ENCODE data around the gene ATP5F1E.
"Not testable (repeated sequence)": the region's sequence is repeated elsewhere in the genome, so short reads cannot be mapped to it uniquely, and the experiment has no call there.

The ATP5F1E gene

GRCh38 chr20:59051666-59052185, 19.6 kb upstream of the ATP5F1E start:
- Mint-ChIP-seq H3K4me3 (no peak overlapping the region), H3K27me3 (peaks cover 34% of the 10 kb centered on the region), H3K27ac (no peak overlapping the region), H3K4me1 (ENCODE audit: low read depth) (peaks cover 4% of the 10 kb centered on the region), H3K36me3 (ENCODE audit: low read depth) (no peaks in the 10 kb centered on the region), H3K9me3 (no peaks in the 10 kb centered on the region)
- intact Hi-C loops (cut with micrococcal nuclease): loop anchor here (10.0 kb wide), 1 partner anchor 353 kb away; no protein-coding TSS in a partner anchor

GRCh38 chr20:59050437-59050836, 18.3 kb upstream of the ATP5F1E start:
- H3K27ac Mint-ChIP-seq: no peak overlapping the region
- no peaks in the 10 kb centered on the region for H3K9me3 Mint-ChIP-seq
- no peaks in the 10 kb centered on the region for H3K36me3 Mint-ChIP-seq (ENCODE audit: low read depth)
- intact Hi-C loops (cut with micrococcal nuclease): loop anchor here (10.0 kb wide), 1 partner anchor 354 kb away; no protein-coding TSS in a partner anchor
- peaks cover 4% of the 10 kb centered on the region for H3K4me1 Mint-ChIP-seq (ENCODE audit: low read depth)
- peaks cover 34% of the 10 kb centered on the region for H3K27me3 Mint-ChIP-seq
- H3K4me3 Mint-ChIP-seq: no peak overlapping the region

DNA sequence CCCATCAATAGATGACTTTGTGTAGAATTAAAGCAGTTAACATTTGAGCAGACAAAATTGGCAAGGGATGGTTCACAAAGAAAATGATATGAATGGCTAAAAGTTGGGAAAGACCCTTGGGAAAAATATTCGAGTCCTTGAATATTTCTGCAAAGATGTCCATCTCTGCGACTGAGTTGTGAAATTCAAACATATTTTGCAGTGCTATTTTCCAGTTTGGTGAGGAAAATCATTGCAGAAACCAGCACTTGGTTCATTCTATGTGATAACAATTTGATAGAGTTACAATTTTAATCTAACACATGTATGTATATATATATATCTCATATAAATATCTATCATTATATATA, 16.5 kb upstream of the ATP5F1E start:
- Mint-ChIP-seq H3K9me3 (no peaks in the 10 kb centered on the region), H3K4me1 (ENCODE audit: low read depth) (peaks cover 4% of the 10 kb centered on the region), H3K27ac (no peak overlapping the region), H3K36me3 (ENCODE audit: low read depth) (no peaks in the 10 kb centered on the region), H3K4me3 (no peak overlapping the region), H3K27me3 (peaks cover 26% of the 10 kb centered on the region)
- intact Hi-C loops (cut with micrococcal nuclease): no loop called here

DNA sequence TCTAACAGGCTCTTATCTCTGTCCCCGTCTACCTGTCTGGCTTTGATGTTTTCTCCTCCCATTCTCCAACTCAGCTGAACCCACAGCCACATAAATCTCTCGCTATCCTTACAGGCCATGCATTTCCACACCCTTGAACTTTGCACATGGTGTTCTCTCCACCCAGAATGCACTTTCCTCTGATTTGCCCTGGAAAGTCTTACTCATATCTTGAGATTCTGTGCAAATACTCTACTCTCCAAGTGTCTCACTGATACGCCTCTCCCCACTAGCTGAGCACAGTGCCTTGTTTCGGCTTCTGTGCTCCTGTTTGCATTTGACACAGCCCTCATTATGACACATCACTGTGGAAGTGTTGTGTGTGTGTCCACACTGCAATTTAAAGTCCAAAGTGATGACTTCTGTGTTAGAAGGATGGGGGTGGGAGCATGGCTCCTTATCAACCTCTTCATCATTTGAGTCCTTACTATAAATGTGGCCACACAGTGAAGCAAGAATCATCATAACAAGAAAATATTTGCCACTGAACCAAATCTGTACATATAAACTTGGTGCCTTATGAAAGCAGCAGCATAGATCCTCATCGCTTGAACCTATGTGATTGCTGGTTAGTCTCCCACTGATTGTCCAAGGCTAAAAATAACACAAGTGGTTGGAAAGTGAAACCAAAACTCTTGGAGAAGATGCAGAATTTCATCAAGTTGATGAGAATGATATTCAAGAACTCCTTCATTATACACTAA, 16.0 kb upstream of the ATP5F1E start:
- Mint-ChIP-seq H3K36me3 (ENCODE audit: low read depth) (no peaks in the 10 kb centered on the region), H3K9me3 (no peaks in the 10 kb centered on the region), H3K27ac (no peak overlapping the region), H3K4me3 (no peak overlapping the region), H3K4me1 (ENCODE audit: low read depth) (peaks cover 9% of the 10 kb centered on the region), H3K27me3 (peaks cover 22% of the 10 kb centered on the region)
- intact Hi-C loops (cut with micrococcal nuclease): no loop called here

DNA sequence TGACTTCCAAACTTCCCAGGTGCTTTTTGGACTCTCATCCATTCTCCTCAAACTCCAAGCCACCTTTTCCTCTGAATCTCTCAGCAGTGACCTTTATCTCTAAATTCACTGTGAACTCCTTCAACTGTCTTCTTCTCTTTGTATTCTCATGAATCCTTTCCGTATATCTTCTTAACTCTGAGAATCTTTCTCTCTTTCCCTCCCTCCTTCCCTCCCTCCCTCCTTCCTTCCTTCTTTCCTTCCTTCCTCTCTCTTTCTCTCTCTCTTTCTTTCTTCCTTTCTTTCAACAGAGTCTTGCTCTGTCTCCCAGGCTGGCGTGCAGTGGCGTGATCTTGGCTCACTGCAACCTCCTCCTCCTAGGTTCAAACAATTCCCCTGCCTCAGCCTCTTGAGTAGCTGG, 14.7 kb upstream of the ATP5F1E start:
- intact Hi-C loops (cut with micrococcal nuclease): no loop called here
- Mint-ChIP-seq H3K27ac (no peak overlapping the region), H3K9me3 (no peaks in the 10 kb centered on the region), H3K36me3 (ENCODE audit: low read depth) (peaks cover 9% of the 10 kb centered on the region), H3K4me1 (ENCODE audit: low read depth) (peaks cover 13% of the 10 kb centered on the region), H3K27me3 (peaks cover 15% of the 10 kb centered on the region), H3K4me3 (no peak overlapping the region)

GRCh38 chr20:59044796-59045195, 12.7 kb upstream of the ATP5F1E start:
- H3K4me3 Mint-ChIP-seq: no peak overlapping the region

DNA sequence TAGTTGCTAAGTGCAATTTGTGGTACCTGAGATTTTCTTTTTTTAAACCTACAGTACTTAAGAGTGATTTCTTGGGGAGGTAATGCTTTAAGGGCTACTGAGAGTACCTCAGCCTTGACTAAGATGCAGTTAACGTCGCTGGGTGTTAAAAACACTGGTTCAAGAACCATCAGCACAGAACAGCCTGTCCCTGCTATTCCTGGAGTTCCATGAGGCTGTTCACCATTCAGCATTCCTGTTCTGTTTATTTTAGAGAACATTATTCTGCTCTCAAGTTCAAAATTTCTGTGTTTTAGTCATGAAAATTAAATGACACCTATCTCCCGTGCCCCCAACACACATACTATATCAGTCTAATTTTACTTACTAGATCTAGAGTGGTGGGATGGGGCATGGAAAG, 12.2 kb upstream of the ATP5F1E start:
- intact Hi-C loops (cut with micrococcal nuclease): no loop called here
- Mint-ChIP-seq H3K27me3 (peaks cover under 1% of the 10 kb centered on the region), H3K27ac (no peak overlapping the region), H3K4me3 (no peak overlapping the region), H3K36me3 (ENCODE audit: low read depth) (peaks cover 28% of the 10 kb centered on the region), H3K9me3 (no peaks in the 10 kb centered on the region), H3K4me1 (ENCODE audit: low read depth) (peaks cover 35% of the 10 kb centered on the region)

More at GRCh38 chr20:59044796-59045195, 12.7 kb upstream of the ATP5F1E start:
- Mint-ChIP-seq H3K36me3 (ENCODE audit: low read depth) (peaks cover 26% of the 10 kb centered on the region), H3K27ac (no peak overlapping the region), H3K9me3 (no peaks in the 10 kb centered on the region), H3K4me1 (ENCODE audit: low read depth) (peaks cover 34% of the 10 kb centered on the region), H3K27me3 (peaks cover 3% of the 10 kb centered on the region)
- intact Hi-C loops (cut with micrococcal nuclease): no loop called here

DNA sequence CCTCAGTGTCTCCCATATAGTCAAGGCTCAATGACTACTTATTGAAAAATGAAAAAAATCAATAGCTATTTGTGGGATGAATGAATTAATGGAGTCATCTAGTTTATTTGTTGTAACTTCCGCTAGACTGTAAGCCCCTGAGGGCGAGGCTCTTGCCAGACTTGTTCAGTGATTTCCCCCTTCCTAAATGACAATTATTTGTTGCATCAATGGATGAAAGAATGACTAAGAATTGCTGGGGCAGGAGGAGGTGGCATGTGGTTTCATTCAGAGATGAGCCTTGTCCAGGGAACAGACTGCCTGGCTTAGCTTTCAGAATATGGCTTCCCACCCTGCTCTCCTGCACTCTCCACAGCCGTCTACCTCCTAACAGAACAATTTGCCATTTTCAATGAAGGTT, 11.6 kb upstream of the ATP5F1E start:
- Mint-ChIP-seq H3K4me1 (ENCODE audit: low read depth) (peaks cover 35% of the 10 kb centered on the region), H3K4me3 (no peak overlapping the region), H3K9me3 (no peaks in the 10 kb centered on the region), H3K27me3 (no peaks in the 10 kb centered on the region), H3K27ac (peak overlapping the region; percentile 91), H3K36me3 (ENCODE audit: low read depth) (peaks cover 28% of the 10 kb centered on the region)
- intact Hi-C loops (cut with micrococcal nuclease): no loop called here

- Mint-ChIP-seq H3K36me3 (ENCODE audit: low read depth) (peaks cover 31% of the 10 kb centered on the region), H3K4me1 (ENCODE audit: low read depth) (peaks cover 34% of the 10 kb centered on the region), H3K9me3 (no peaks in the 10 kb centered on the region), H3K4me3 (peak overlapping the region; percentile 94), H3K27me3 (no peaks in the 10 kb centered on the region), H3K27ac (peak overlapping the region; percentile 91)
- intact Hi-C loops (cut with micrococcal nuclease): no loop called here
Observed at GRCh38 chr20:59042796-59043631, 10.9 kb upstream of the ATP5F1E start.

DNA sequence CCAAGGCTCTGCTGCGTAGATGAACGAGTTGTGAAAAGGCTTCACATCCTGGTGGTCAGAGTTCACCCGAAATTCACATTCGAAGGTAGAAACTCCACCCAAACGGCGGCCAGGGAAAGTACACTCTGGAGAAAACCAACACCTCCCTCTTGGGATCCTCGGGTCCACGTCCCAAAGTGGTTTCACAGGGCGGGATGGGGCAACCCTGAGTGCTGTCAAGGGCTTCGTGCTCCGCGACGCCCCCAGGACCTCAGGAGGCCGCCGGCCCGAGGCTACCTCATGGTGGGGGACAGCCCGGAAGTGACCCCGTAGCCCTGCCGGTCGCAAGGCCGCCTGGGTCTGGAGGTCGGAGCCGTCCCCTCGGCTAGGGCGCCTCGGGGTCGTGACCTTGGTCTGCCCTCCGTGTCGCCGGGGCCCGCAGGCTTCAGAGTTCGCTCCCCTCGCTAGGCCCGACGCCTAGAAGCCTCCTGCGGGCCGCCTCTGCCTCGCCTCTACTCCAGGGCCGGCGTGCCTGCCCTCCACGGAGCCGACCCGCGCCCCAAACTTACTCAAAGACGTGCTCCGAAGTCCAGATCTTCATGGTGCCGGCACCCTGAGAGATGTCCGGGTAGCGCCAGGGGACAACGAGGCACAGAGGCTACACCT, 10.1 kb upstream of the ATP5F1E start, which contains the start of gene PRELID3B:
Gene PRELID3B (minus strand): TSS at position 636 of the 645 bp plus-strand sequence. CDS start 56 bp downstream, at position 580.
- Mint-ChIP-seq H3K9me3 (no peaks in the 10 kb centered on the region), H3K27me3 (no peaks in the 10 kb centered on the region), H3K36me3 (ENCODE audit: low read depth) (peaks cover 38% of the 10 kb centered on the region), H3K27ac (peak within 1 kb of the TSS; percentile 91), H3K4me3 (peak within 1 kb of the TSS; percentile 94), H3K4me1 (ENCODE audit: low read depth) (peaks cover 31% of the 10 kb centered on the region)
- intact Hi-C loops (cut with micrococcal nuclease): no loop called here

DNA sequence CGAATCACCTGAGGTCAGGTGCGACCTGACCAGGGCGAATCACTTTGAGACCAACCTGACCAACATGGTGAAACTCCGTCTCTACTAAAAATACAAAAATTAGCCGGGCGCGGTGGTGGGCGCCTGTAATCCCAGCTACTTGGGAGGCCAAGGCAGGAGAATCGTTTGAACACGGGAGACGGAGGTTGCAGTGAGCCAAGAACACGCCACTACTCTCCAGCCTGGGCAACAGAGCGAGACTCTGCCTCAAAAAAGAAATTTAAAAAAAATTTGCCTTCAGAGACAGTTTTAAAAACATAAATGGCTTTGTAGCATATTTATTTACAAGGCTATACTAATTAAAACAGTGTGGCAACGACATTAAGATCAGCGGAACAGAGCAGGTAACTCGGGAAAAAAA, 9.4 kb upstream of the ATP5F1E start:
- intact Hi-C loops (cut with micrococcal nuclease); H3K9me3 Mint-ChIP-seq; H3K27ac Mint-ChIP-seq; H3K27me3 Mint-ChIP-seq: not testable (repeated sequence)
- H3K36me3 Mint-ChIP-seq (ENCODE audit: low read depth): peaks cover 46% of the 10 kb centered on the region
- H3K4me1 Mint-ChIP-seq (ENCODE audit: low read depth): peaks cover 31% of the 10 kb centered on the region
- H3K4me3 Mint-ChIP-seq: peak overlapping the region; percentile 94

GRCh38 chr20:59040667-59041066, 8.5 kb upstream of the ATP5F1E start:
- H3K36me3 Mint-ChIP-seq (ENCODE audit: low read depth): peaks cover 54% of the 10 kb centered on the region
- H3K4me3 Mint-ChIP-seq: peak overlapping the region; percentile 94
- peaks cover 32% of the 10 kb centered on the region for H3K4me1 Mint-ChIP-seq (ENCODE audit: low read depth)
- no peaks in the 10 kb centered on the region for H3K27me3 Mint-ChIP-seq
- H3K9me3 Mint-ChIP-seq: no peaks in the 10 kb centered on the region
- intact Hi-C loops (cut with micrococcal nuclease): no loop called here
- no peak overlapping the region for H3K27ac Mint-ChIP-seq

DNA sequence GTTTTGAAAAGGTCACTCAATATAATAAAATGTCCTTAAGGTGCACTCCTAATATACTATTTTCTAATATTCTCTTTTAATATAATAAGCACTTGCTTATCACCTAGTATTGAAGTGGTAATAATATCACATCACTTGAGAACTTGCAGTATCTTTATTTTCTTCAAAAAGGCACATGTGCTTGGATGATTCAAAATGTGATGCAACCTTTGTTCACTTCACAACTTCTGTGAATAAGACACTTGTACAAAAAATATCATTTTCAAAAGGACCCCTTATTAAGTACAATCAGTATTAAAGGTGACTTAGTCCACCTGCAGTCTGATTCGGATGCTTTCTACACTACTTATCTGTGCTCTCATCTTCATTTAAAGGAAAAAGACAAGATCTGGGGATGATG, 7.1 kb upstream of the ATP5F1E start:
- H3K4me3 Mint-ChIP-seq: no peak overlapping the region
- H3K27me3 Mint-ChIP-seq: no peaks in the 10 kb centered on the region
- no peaks in the 10 kb centered on the region for H3K9me3 Mint-ChIP-seq
- peaks cover 68% of the 10 kb centered on the region for H3K36me3 Mint-ChIP-seq (ENCODE audit: low read depth)
- peaks cover 37% of the 10 kb centered on the region for H3K4me1 Mint-ChIP-seq (ENCODE audit: low read depth)
- intact Hi-C loops (cut with micrococcal nuclease): loop anchor here (10.0 kb wide), 1 partner anchor 54 kb away; the partner anchor contains the start of gene NELFCD
- no peak overlapping the region for H3K27ac Mint-ChIP-seq
